ENCODE data around the gene FGF12. TPM values are rescaled to one million over a fixed set of nuclear protein-coding genes. Genes with fewer than 3 reads are reported as not detected.
A peak's percentile ranks its signal among the peaks of the same experiment; 100 is the strongest.

FGF12 gene
- total and polyA plus RNA-seq, 4 experiments from 2014 or later, result not detected

DNA sequence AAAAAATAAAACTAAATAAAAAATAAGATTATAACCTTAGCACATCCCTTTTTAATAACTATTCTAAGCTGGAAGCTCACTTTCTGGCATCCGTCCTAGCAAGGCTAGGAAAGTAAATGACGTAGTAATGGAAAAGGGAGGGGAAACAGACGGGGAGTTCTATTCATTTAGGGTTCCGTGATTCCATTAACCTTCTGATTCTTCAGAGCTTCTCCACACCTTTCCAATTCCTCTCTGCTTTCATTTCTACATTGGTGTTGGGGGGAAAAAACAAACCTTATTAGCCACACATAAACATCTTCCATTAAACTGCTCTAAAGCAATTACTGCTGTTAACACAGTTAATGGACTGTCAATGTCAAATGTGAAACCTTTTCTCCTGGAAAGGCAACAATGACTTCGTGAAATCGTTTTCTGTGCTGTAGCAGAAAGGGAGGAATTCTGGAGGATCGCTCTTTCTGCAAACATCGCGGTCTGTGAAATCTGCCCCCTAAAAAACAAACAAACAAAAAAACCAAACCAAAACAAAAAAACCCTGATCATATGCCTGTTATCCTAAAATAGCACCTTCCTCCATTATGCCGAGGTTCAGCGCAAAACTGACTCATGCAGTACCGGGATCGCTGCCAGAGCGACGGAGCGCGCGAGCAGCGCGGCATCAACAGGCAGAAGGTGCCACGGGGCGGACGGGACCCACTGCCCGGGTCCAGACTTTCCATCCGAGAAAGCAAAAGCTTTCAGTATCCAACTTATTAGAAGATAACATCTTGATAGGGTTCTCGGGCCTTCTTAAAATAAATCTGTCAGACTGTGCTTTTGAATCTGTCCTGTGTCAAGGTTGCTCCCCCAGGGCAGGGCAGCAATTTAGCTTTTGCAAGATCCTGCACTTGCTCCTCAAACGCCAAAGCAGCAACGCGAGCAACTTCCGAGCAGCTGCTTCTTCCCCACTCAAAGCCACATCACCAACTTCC is 156.2 kb downstream of the FGF12 start:
- Histone ChIP-seq H3K9me3 (ENCODE audit: control insufficient read depth in 1 of 2, low read length in 2 of 2) (no peaks in the 10 kb centered on the region), H3K36me3 (ENCODE audit: insufficient read depth, low read length) (no peaks in the 10 kb centered on the region), H3K4me3 (ENCODE audit: low read length in 2 of 2) (no peak overlapping the region), H3K4me1 (ENCODE audit: insufficient read depth, low read length) (no peaks in the 10 kb centered on the region), H3K27ac (ENCODE audit: low read depth, low read length) (no peak overlapping the region), H3K27me3 (ENCODE audit: insufficient read depth, low read length) (no peaks in the 10 kb centered on the region)
- peak overlapping the region in 1 of 7 donors; percentile 30 for H3K27ac Mint-ChIP-seq
- peaks cover 0 to 3% (median 0%) of the 10 kb centered on the region in 8 donors for H3K9me3 Mint-ChIP-seq
- H3K4me3 Mint-ChIP-seq, result peak overlapping the region in 7 of 8 donors; percentile 27 to 76 (median 68)
- H3K36me3 Mint-ChIP-seq, result no peaks in the 10 kb centered on the region
- intact Hi-C loops (cut with micrococcal nuclease), result no loop called here
- DNase-seq, result no peak
- CTCF ChIA-PET (ENCODE audit: partially characterized antibody), result no interaction called here
- peaks cover 2% of the 10 kb centered on the region in 2 donors for H3K27me3 Mint-ChIP-seq
- POLR2A ChIA-PET (ENCODE audit: partially characterized antibody), result no interaction called here
- peaks cover 0 to 9% (median 3%) of the 10 kb centered on the region in 4 donors for H3K4me1 Mint-ChIP-seq

GRCh38 chr3:192570315-192570714 is 157.0 kb downstream of the FGF12 start:
- intact Hi-C loops (cut with micrococcal nuclease), result no loop called here
- Mint-ChIP-seq H3K9me3 (peaks cover 0 to 3% (median 0%) of the 10 kb centered on the region in 8 donors), H3K4me3 (no peak overlapping the region), H3K27me3 (peaks cover 2% of the 10 kb centered on the region in 2 donors), H3K27ac (no peak overlapping the region), H3K36me3 (no peaks in the 10 kb centered on the region), H3K4me1 (peaks cover 0 to 9% (median 3%) of the 10 kb centered on the region in 4 donors)
- H3K9me3 ChIP-seq (ENCODE audit: control insufficient read depth in 1 of 2, low read length in 2 of 2), result no peaks in the 10 kb centered on the region
- ChIA-PET POLR2A (ENCODE audit: partially characterized antibody) (no interaction called here), CTCF (ENCODE audit: partially characterized antibody) (no interaction called here)
- H3K27me3 ChIP-seq (ENCODE audit: insufficient read depth, low read length), result no peaks in the 10 kb centered on the region
- H3K4me1 ChIP-seq (ENCODE audit: insufficient read depth, low read length), result no peaks in the 10 kb centered on the region
- H3K4me3 ChIP-seq (ENCODE audit: low read length in 2 of 2), result no peak overlapping the region
- no peaks in the 10 kb centered on the region for H3K36me3 ChIP-seq (ENCODE audit: insufficient read depth, low read length)
- no peak for DNase-seq
- H3K27ac ChIP-seq (ENCODE audit: low read depth, low read length), result no peak overlapping the region

- Histone ChIP-seq H3K9me3 (ENCODE audit: control insufficient read depth in 1 of 2, low read length in 2 of 2) (no peaks in the 10 kb centered on the region), H3K27ac (ENCODE audit: low read depth, low read length) (no peak overlapping the region), H3K27me3 (ENCODE audit: insufficient read depth, low read length) (no peaks in the 10 kb centered on the region), H3K4me1 (ENCODE audit: insufficient read depth, low read length) (no peaks in the 10 kb centered on the region), H3K4me3 (ENCODE audit: low read length in 2 of 2) (no peak overlapping the region), H3K36me3 (ENCODE audit: insufficient read depth, low read length) (no peaks in the 10 kb centered on the region)
- ChIA-PET CTCF (ENCODE audit: partially characterized antibody) (no interaction called here), POLR2A (ENCODE audit: partially characterized antibody) (no interaction called here)
- Mint-ChIP-seq H3K4me3 (no peak overlapping the region), H3K4me1 (peaks cover 0 to 9% (median 3%) of the 10 kb centered on the region in 4 donors), H3K27ac (no peak overlapping the region), H3K9me3 (peaks cover 0 to 3% (median 0%) of the 10 kb centered on the region in 8 donors), H3K27me3 (peaks cover 2% of the 10 kb centered on the region in 2 donors), H3K36me3 (no peaks in the 10 kb centered on the region)
- intact Hi-C loops (cut with micrococcal nuclease), result loop anchor here (2.0 to 5.0 kb wide), 2 partner anchors 236 to 1751 kb away; no protein-coding TSS in a partner anchor
- peak; percentile 39 to 54 (median 46) for DNase-seq
Observed at GRCh38 chr3:192566706-192567290, 160.5 kb downstream of the FGF12 start.

DNA sequence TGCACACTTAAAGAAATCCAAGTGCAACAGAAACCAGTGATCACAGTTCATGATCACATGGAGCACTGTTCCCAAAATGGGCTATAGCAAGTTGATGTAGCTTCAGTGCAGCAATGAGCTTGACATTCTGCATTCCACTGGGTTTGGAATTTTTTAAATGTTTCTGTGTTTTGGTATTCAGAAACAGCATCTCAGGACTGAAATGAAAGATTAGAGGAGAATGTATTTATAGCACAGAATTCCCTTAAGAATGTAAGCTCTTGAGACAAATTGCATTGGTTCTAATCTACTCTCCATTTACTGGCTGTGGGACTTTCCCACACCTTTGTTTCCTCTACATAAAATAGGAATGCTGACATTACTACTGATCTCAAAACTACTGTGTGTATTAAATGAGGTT is 162.7 kb downstream of the FGF12 start:
- ChIA-PET POLR2A (ENCODE audit: partially characterized antibody) (no interaction called here), CTCF (ENCODE audit: partially characterized antibody) (interaction anchor here (0.6 to 1.3 kb wide), 3 partner anchors 11 to 477 kb away, joined by 3 to 5 read pairs (median 3); no protein-coding TSS in a partner anchor)
- Histone ChIP-seq H3K27me3 (ENCODE audit: insufficient read depth, low read length) (no peaks in the 10 kb centered on the region), H3K36me3 (ENCODE audit: insufficient read depth, low read length) (no peaks in the 10 kb centered on the region), H3K9me3 (ENCODE audit: control insufficient read depth in 1 of 2, low read length in 2 of 2) (no peaks in the 10 kb centered on the region), H3K27ac (ENCODE audit: low read depth, low read length) (no peak overlapping the region), H3K4me1 (ENCODE audit: insufficient read depth, low read length) (no peaks in the 10 kb centered on the region), H3K4me3 (ENCODE audit: low read length in 2 of 2) (no peak overlapping the region)
- DNase-seq, result no peak
- no peaks in the 10 kb centered on the region for H3K4me1 Mint-ChIP-seq
- no peak overlapping the region for H3K4me3 Mint-ChIP-seq
- peaks cover 0 to 3% (median 0%) of the 10 kb centered on the region in 8 donors for H3K9me3 Mint-ChIP-seq
- intact Hi-C loops (cut with micrococcal nuclease), result loop anchor here (5.0 kb wide), 1 partner anchor 1753 kb away; no protein-coding TSS in a partner anchor
- H3K27ac Mint-ChIP-seq, result no peak overlapping the region
- H3K36me3 Mint-ChIP-seq, result no peaks in the 10 kb centered on the region
- H3K27me3 Mint-ChIP-seq, result peaks cover under 1 to 2% of the 10 kb centered on the region in 2 donors

DNA sequence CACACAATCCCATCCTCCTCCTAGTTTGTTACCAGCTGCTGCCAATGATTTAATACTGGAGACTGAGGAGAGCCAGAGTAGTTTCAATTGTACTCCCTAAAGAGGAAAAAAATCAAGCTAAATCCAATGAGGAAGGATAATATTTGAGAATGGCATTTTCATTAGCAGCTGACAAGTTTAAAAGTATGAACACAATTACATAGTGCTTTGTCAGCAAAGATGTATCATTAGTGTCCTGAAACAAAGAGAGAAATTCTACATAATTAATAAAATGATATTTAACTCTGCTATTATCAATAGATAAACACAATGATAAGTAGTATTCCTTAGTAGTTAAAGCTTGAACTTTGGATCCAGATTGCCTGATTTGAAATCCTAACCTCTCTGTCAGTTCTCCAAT is 163.9 kb downstream of the FGF12 start:
- Histone ChIP-seq H3K4me1 (ENCODE audit: insufficient read depth, low read length) (no peaks in the 10 kb centered on the region), H3K27ac (ENCODE audit: low read depth, low read length) (no peak overlapping the region), H3K27me3 (ENCODE audit: insufficient read depth, low read length) (no peaks in the 10 kb centered on the region), H3K36me3 (ENCODE audit: insufficient read depth, low read length) (no peaks in the 10 kb centered on the region), H3K4me3 (ENCODE audit: low read length in 2 of 2) (no peak overlapping the region), H3K9me3 (ENCODE audit: control insufficient read depth in 1 of 2, low read length in 2 of 2) (no peaks in the 10 kb centered on the region)
- no peaks in the 10 kb centered on the region for H3K36me3 Mint-ChIP-seq
- intact Hi-C loops (cut with micrococcal nuclease), result no loop called here
- ChIA-PET CTCF (ENCODE audit: partially characterized antibody) (interaction anchor here (0.6 to 1.2 kb wide), 2 partner anchors 18 to 102 kb away, joined by 3 read pairs; no protein-coding TSS in a partner anchor), POLR2A (ENCODE audit: partially characterized antibody) (no interaction called here)
- H3K4me1 Mint-ChIP-seq, result no peaks in the 10 kb centered on the region
- H3K27me3 Mint-ChIP-seq, result peaks cover 0 to 2% of the 10 kb centered on the region in 2 donors
- no peak overlapping the region for H3K27ac Mint-ChIP-seq
- no peaks in the 10 kb centered on the region for H3K9me3 Mint-ChIP-seq
- no peak overlapping the region for H3K4me3 Mint-ChIP-seq
- no peak for DNase-seq

GRCh38 chr3:192553707-192554106 is 173.6 kb downstream of the FGF12 start:
- no peak overlapping the region for H3K4me3 ChIP-seq (ENCODE audit: low read length in 2 of 2)
- no peaks in the 10 kb centered on the region for H3K4me1 ChIP-seq (ENCODE audit: insufficient read depth, low read length)
- no peak overlapping the region for H3K27ac ChIP-seq (ENCODE audit: low read depth, low read length)
- intact Hi-C loops (cut with micrococcal nuclease), result no loop called here
- peaks cover 2 to 8% of the 10 kb centered on the region in 2 donors for H3K27me3 Mint-ChIP-seq
- H3K27ac Mint-ChIP-seq, result no peak overlapping the region
- POLR2A ChIA-PET (ENCODE audit: partially characterized antibody), result no interaction called here
- H3K9me3 Mint-ChIP-seq, result peaks cover 2 to 32% (median 20%) of the 10 kb centered on the region in 8 donors
- H3K36me3 ChIP-seq (ENCODE audit: insufficient read depth, low read length), result no peaks in the 10 kb centered on the region
- H3K4me1 Mint-ChIP-seq, result no peaks in the 10 kb centered on the region
- H3K36me3 Mint-ChIP-seq, result no peaks in the 10 kb centered on the region
- no peaks in the 10 kb centered on the region for H3K9me3 ChIP-seq (ENCODE audit: control insufficient read depth in 1 of 2, low read length in 2 of 2)
- no peak for DNase-seq
- H3K4me3 Mint-ChIP-seq, result no peak overlapping the region
- no peaks in the 10 kb centered on the region for H3K27me3 ChIP-seq (ENCODE audit: insufficient read depth, low read length)
- CTCF ChIA-PET (ENCODE audit: partially characterized antibody), result interaction anchor here (1.0 to 1.2 kb wide), 2 partner anchors 8 to 11 kb away, joined by 3 read pairs; no protein-coding TSS in a partner anchor

- Mint-ChIP-seq H3K4me1 (no peaks in the 10 kb centered on the region), H3K36me3 (no peaks in the 10 kb centered on the region), H3K27ac (no peak overlapping the region), H3K27me3 (peaks cover 2 to 8% of the 10 kb centered on the region in 2 donors), H3K9me3 (peaks cover 2 to 26% (median 18%) of the 10 kb centered on the region in 8 donors), H3K4me3 (no peak overlapping the region)
- Histone ChIP-seq H3K36me3 (ENCODE audit: insufficient read depth, low read length) (no peaks in the 10 kb centered on the region), H3K27ac (ENCODE audit: low read depth, low read length) (no peak overlapping the region), H3K9me3 (ENCODE audit: control insufficient read depth in 1 of 2, low read length in 2 of 2) (no peaks in the 10 kb centered on the region), H3K4me3 (ENCODE audit: low read length in 2 of 2) (no peak overlapping the region), H3K27me3 (ENCODE audit: insufficient read depth, low read length) (no peaks in the 10 kb centered on the region), H3K4me1 (ENCODE audit: insufficient read depth, low read length) (no peaks in the 10 kb centered on the region)
- intact Hi-C loops (cut with micrococcal nuclease), result no loop called here
- POLR2A ChIA-PET (ENCODE audit: partially characterized antibody), result no interaction called here
- DNase-seq, result no peak
- CTCF ChIA-PET (ENCODE audit: partially characterized antibody), result no interaction called here
Observed at GRCh38 chr3:192550356-192550755, 177.0 kb downstream of the FGF12 start.
